Esophagus squamous epithelium (tissue), 5 donors: Measurements from ENCODE around the gene MEF2D. TPM values are rescaled to one million over a fixed set of nuclear protein-coding genes. Genes with fewer than 3 reads are reported as not detected.

Experiments
- DNase-seq: peaks from one replicate; lab custom pipeline; 2025; lab: John Stamatoyannopoulos, UW
- H3K27ac ChIP-seq, 4 donors: fragments of 200-600 bp; sonication (generic); one replicate each; pipeline ENCODE4 v1.5.1; 2016 to 2019; ENCODE audit warnings: mild to moderate bottlenecking in 1 of 4
- H3K27me3 ChIP-seq, 4 donors: fragments of 200-600 bp; sonication (generic); 1 replicate in 3 of 4; 2 replicates in 1 of 4; pipeline versions ENCODE4 v1.5.1 to v1.6.0; 2017 to 2021; ENCODE audit warnings: antibody characterized with exemption in 1 of 4
- H3K36me3 ChIP-seq, 3 donors: fragments of 200-600 bp; sonication (generic); one replicate each; pipeline ENCODE4 v1.5.1; 2016 to 2019
- H3K4me1 ChIP-seq, 3 donors: fragments of 200-600 bp; sonication (generic); one replicate each; pipeline ENCODE4 v1.5.1; 2017 to 2019
- H3K4me3 ChIP-seq, 4 donors: fragments of 200-600 bp; sonication (generic); 1 replicate in 3 of 4; 2 replicates in 1 of 4; pipeline ENCODE4 v1.5.1; 2016 to 2019; ENCODE audit warnings: mild to moderate bottlenecking in 2 of 4, moderate library complexity in 1 of 4
- H3K9me3 ChIP-seq, 3 donors: fragments of 200-600 bp; sonication (generic); one replicate each; pipeline ENCODE4 v1.5.1; 2016 to 2019
- CTCF ChIP-seq, 6 experiments: fragments of 450-650 bp in 4 of 6; fragments of 200-600 bp in 2 of 6; sonication (generic) in 2 of 6; IDR thresholded peaks; one replicate each; pipeline ENCODE4 v1.5.1; 2016 to 2019; ENCODE audit warnings: antibody characterized with exemption in 6 of 6, mild to moderate bottlenecking in 4 of 6, moderate library complexity in 4 of 6
- POLR2A ChIP-seq, 4 donors: fragments of 450-650 bp; IDR thresholded peaks; one replicate each; pipeline ENCODE4 v1.6.1; 2017; ENCODE audit warnings: antibody characterized with exemption in 4 of 4, mild to moderate bottlenecking in 4 of 4, moderate library complexity in 3 of 4
- WGBS, 2 donors: methylation state at CpG; one replicate each; pipeline ENCODE4 v1.1.5; 2018; 5-methylcytosine and 5-hydroxymethylcytosine counted together
- intact Hi-C: fragments of 100-400 bp; cut with DNase I; formaldehyde crosslinking; loops from one replicate; pipeline ENCODE4 v1.15.0; 2022
- total RNA-seq, 4 donors: library from RNA; depleted of rRNA; stranded (reverse); fragments of >200 nt; gene quantifications; one replicate each; pipeline ENCODE4 v1.1.0, GENCODE V29; 2016
- donor health status: DM: yes; HTN: yes; CAD: no.

The MEF2D gene
- total RNA-seq: 10 to 100 TPM in 3 of 4 donors, 1 to 10 TPM in 1; 9.1 to 30.1 (median 12.1) TPM

DNA sequence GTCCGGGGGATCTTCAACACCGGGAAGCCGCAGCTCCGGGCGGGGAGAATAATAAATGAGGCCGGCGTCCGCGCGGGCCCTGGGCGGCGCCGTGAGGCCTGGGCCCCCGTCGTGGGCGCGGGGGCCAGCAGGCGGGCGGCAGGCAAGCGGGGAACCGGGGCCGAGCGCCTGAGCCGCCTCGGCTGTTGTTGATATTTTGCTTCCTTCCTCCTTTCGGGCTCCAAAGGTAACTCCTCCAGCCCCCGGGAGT is at the start of gene MEF2D:
MEF2D (minus strand) TSS at position 233 of the 250 bp plus-strand sequence. CDS start 17,483 bp downstream, outside the sequence.
- Histone ChIP-seq H3K4me1 (peaks cover 69 to 82% (median 75%) of the 10 kb centered on the region in 3 donors), H3K9me3 (no peaks in the 10 kb centered on the region), H3K4me3 (peak within 1 kb of the TSS; percentile 84 to 99 (median 92)), H3K27me3 (no peaks in the 10 kb centered on the region), H3K36me3 (no peaks in the 10 kb centered on the region), H3K27ac (peak within 1 kb of the TSS; percentile 99 to 100 (median 100))
- intact Hi-C loops: no loop called here
- no peak for DNase-seq
- TF ChIP-seq CTCF (IDR thresholded peaks at IDR 0.05) (peak in 2 of 6 experiments; percentile 4 to 14), POLR2A (IDR thresholded peaks at IDR 0.05) (peak in 3 of 4 donors; percentile 55 to 85 (median 63))
- WGBS, 2 donors: 0% methylated on average over 1 of the region's 27 CpGs; no CpG with 5 or more reads in 1 of the 2 donors

DNA sequence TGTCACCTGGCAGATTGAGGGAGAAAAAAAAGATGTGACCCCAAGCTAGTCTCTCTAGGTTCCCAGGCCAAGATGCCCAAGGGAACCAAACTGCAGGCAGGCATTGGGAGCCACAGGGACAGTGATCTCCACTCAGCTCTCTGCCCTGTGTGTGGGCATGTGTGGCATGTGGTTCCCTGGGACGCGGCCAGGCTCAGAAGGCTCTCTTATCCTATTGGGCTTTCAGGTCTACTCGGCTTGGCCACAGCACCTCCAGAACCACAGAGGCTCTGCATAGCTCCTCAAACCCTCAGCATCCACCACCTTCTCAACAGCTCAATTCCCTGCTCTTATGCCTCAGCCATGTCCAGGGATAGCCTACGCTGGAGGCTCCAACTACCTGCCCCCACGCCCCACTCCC is 49.8 kb upstream of the MEF2D start:
- WGBS, 2 donors: 86 to 100% methylated on average over 2 to 3 of the region's 5 CpGs
- H3K27ac ChIP-seq: no peak overlapping the region
- H3K9me3 ChIP-seq: no peaks in the 10 kb centered on the region
- no peaks in the 10 kb centered on the region for H3K4me1 ChIP-seq
- no peaks in the 10 kb centered on the region for H3K36me3 ChIP-seq
- DNase-seq: no peak
- TF ChIP-seq POLR2A (IDR thresholded peaks at IDR 0.05): no peak
- no peak for TF ChIP-seq CTCF (IDR thresholded peaks at IDR 0.05)
- intact Hi-C loops: no loop called here
- no peak overlapping the region for H3K4me3 ChIP-seq
- no peaks in the 10 kb centered on the region for H3K27me3 ChIP-seq

- Histone ChIP-seq H3K36me3 (no peaks in the 10 kb centered on the region), H3K27me3 (no peaks in the 10 kb centered on the region), H3K27ac (no peak overlapping the region), H3K4me3 (no peak overlapping the region), H3K9me3 (no peaks in the 10 kb centered on the region), H3K4me1 (no peaks in the 10 kb centered on the region)
- no peak for TF ChIP-seq CTCF (IDR thresholded peaks at IDR 0.05)
- no peak for TF ChIP-seq POLR2A (IDR thresholded peaks at IDR 0.05)
- intact Hi-C loops: no loop called here
- WGBS, 2 donors: 67 to 100% methylated on average over 1 of the region's 1 CpG
- DNase-seq: no peak
These were observed 49.3 kb upstream of the MEF2D start for GRCh38 chr1:156549831-156550230.

GRCh38 chr1:156549390-156549789 is 48.8 kb upstream of the MEF2D start:
- WGBS, 2 donors: 72 to 78% methylated on average over 2 of the region's 2 CpGs
- H3K36me3 ChIP-seq: no peaks in the 10 kb centered on the region
- intact Hi-C loops: no loop called here

DNA sequence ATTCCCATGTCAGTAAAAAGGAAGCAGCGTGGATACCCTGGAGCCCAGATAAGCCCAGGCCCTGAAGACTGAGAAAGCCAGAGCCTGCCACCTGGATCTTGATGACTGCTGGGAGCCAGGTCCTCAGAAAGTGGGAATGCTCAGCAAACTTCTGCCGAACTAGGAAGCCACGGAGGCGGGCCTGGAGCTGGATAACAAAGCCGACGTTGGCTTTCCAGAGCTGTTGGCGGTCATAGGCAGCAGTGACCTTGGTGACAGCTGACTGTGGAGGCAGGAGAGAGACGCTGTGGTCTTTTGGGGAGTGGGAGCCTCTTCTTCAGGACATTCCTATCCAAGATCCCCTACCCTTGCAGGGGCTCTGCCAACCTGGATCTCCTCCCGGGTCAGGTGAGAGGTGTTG is 47.4 kb upstream of the MEF2D start:
- H3K9me3 ChIP-seq: no peaks in the 10 kb centered on the region
- no peak overlapping the region for H3K27ac ChIP-seq
- no peak for DNase-seq
- H3K4me3 ChIP-seq: no peak overlapping the region
- H3K36me3 ChIP-seq: no peaks in the 10 kb centered on the region
- TF ChIP-seq POLR2A (IDR thresholded peaks at IDR 0.05): no peak
- TF ChIP-seq CTCF (IDR thresholded peaks at IDR 0.05): no peak
- 90 to 94% methylated on average over 7 to 8 of the region's 9 CpGs for WGBS, 2 donors
- no peaks in the 10 kb centered on the region for H3K4me1 ChIP-seq
- H3K27me3 ChIP-seq: no peaks in the 10 kb centered on the region
- intact Hi-C loops: no loop called here

More at GRCh38 chr1:156549390-156549789, 48.8 kb upstream of the MEF2D start:
- no peak overlapping the region for H3K4me3 ChIP-seq
- no peaks in the 10 kb centered on the region for H3K9me3 ChIP-seq
- no peak overlapping the region for H3K27ac ChIP-seq
- H3K27me3 ChIP-seq: no peaks in the 10 kb centered on the region
- DNase-seq: no peak
- TF ChIP-seq CTCF (IDR thresholded peaks at IDR 0.05) (no peak), POLR2A (IDR thresholded peaks at IDR 0.05) (no peak)
- no peaks in the 10 kb centered on the region for H3K4me1 ChIP-seq
